Nasal cavity respiratory epithelium epithelial cell of viscerocranial mucosa (primary cell): ENCODE data around the gene TMEM109. TPM values are rescaled to one million over a fixed set of nuclear protein-coding genes. Genes with fewer than 3 reads are reported as not detected.

Experiments used
- total RNA-seq: library from RNA; depleted of rRNA; stranded (reverse); fragments of >200 nt; gene quantifications from 2 replicates; pipeline ENCODE4 v1.2.3, GENCODE V29; 2014

The TMEM109 gene
- total RNA-seq: 6.5 and 29.0 TPM in 2 replicates

DNA sequence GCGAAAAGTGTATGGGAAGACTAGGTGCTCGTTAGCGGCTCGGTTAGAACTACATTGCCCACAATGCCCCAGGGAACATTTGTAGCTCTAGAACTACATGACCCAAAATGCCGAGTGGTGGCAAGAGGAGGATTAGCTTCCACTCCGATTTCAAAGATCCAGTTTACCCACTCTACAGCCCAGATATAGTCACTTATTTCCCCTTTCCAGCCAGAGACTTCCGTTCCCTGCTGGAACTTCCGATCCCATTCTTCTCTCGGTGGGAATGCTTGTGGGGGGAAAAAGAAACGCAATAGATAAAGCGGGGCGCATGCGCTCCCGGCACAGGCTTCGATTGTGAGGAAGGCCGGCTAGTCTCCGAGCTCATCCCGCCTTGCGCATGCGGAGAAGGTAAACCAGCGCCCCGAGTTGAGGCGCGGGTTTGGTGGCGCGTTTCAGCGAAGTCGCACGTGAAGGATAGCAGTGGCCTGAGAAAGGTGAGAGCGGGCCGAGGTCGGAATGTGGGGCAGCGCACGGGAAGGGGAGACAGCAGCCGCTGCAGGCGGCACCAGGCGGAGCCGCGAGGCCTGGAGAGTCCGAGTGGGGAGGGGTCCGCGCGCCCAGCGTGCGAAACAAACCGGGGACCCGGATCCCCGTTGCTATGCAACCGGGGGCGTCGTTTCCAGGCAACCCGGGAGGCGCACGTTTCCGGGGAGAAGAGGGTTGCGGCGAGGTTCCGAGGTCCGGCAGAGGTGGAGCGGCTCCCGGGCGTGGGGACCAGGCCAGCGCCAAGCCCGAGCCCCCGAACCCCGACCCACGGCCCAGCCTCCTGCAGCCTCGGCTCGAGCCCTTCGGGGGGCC, at the start of gene TMEM109:
TMEM109 (plus strand) TSS at position 366 of the 840 bp plus-strand sequence. CDS start 5,536 bp downstream, outside the sequence.

GRCh38 chr11:60866911-60867870, 46.8 kb upstream of the TMEM109 start, which contains the start of gene ZP1:
Gene ZP1 (plus strand): TSS chr11:60867542. CDS start chr11:60867562, 20 bp downstream.

DNA sequence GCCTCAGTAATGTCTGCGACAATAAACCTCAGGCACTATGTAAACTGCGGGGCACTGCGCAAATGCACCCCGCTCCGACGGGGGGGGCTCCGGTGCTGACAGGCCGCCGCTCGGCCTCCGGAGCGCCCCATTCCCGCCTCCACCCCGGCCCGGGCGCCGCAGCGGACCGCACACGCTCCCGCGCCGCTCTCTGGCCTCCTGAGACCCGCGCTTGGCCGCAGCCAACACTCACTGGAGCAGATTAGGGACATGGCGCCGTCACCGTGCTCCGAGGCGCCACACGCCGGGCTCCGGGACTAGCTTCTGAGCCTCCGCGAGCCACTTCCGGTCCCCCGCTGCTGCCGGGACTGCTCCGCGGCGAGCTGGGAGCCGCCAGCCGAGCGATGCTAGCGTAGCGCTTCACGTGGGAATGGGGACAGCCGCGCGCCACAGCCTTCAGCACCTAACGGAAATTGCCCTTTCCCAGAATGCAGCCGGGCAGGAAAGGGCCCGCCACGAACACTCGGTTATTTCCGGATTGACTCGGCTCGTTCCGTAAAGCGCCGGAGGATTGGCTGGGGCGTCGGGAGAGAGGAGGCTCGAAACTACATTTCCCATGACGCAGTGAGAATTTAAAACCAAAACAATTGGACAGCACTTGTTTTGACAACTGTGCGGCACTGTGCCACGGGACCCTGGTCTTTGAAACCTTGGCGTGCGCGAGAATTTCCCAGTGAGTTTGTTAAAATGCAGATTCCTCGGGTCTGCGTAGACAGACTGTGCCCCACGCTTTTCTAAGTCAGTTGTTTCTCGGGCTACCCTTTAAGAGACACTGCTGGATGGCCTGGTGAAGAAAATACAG, 7.6 kb upstream of the TMEM109 start, which contains the start of gene PRPF19:
PRPF19 (minus strand) TSS at position 454 of the 841 bp plus-strand sequence; CDS start at position 251, 203 bp downstream.

GRCh38 chr11:60924110-60924905, 10.3 kb downstream of the TMEM109 start, which contains the start of gene TMEM132A:
Gene TMEM132A (plus strand): TSS chr11:60924460. CDS start chr11:60924634, 174 bp downstream.

DNA sequence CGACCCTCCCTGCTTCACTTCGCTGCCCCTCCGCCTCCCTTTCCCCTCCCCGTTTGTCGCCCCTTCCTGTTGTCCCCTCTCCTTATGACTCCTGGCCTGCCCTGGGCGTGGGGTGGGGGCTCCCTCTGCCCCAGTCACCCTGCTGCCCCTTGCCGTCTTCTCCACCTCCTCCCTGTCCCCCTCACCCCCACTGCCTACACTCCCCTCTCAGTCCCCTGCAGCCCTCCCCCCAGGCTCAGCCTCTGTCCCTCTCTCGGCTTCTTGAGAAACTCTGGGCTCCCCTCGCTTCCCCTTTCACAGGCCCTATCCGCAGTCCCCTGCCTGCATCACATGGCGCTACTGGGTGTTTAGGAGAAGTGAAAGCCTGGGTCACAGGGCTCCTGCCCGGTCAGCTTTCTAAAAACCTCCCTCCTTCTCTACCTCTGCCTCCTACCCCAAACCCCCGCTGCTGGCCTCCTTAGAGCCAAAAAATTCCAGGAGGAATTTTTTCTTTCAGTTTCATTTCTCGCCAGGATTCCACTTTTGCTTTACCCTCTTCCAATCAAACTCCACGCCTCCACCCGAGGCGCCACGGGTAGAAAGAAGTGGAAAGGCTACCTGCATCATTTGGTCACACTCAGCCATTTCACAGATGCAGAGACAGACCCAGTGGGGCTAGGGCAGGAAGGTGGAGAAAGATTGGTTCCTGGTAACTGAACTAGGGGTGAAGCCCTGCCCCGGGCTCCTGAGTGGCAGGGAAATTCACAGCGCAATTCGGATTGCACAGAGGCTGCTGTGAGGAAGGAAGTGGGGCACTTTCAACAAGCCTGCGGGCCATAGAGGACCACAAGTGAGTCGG, 38.2 kb downstream of the TMEM109 start, which contains the start of gene SLC15A3:
SLC15A3 (minus strand) TSS at position 273 of the 838 bp plus-strand sequence. CDS start 625 bp downstream, outside the sequence.

GRCh38 chr11:60971520-60971919, 57.6 kb downstream of the TMEM109 start, which contains the start of gene CD6:
Gene CD6 (plus strand): TSS chr11:60971680. CDS start chr11:60971866, 186 bp downstream.

Other genes with a start within 250 kb of the TMEM109 start
- gene MS4A8, start 214.5 kb upstream of the TMEM109 start, total RNA-seq: not detected in 2 replicates
- not detected in 2 replicates for gene MS4A18, start 189.4 kb upstream of the TMEM109 start, total RNA-seq
- not detected in 2 replicates for gene MS4A15, start 157.3 kb upstream of the TMEM109 start, total RNA-seq
- not detected in 2 replicates for gene MS4A10, start 128.8 kb upstream of the TMEM109 start, total RNA-seq
- gene CCDC86, start 72.0 kb upstream of the TMEM109 start, total RNA-seq: 17.8 and 24.9 TPM in 2 replicates
- under 0.01 and 0.07 TPM in 2 replicates for gene PTGDR2, start 58.2 kb upstream of the TMEM109 start, total RNA-seq
- gene ZP1, start 46.6 kb upstream of the TMEM109 start, total RNA-seq: not detected in 2 replicates
- 38.3 and 76.7 TPM in 2 replicates for gene PRPF19, start 7.6 kb upstream of the TMEM109 start, total RNA-seq
- gene TMEM132A, start 10.3 kb downstream of the TMEM109 start, total RNA-seq: 22.6 and 144 TPM in 2 replicates
- under 0.01 and 0.85 TPM in 2 replicates for gene SLC15A3, start 38.0 kb downstream of the TMEM109 start, total RNA-seq
- 0.07 TPM in 1 of 2 replicates, not detected in the other for gene CD6, start 57.5 kb downstream of the TMEM109 start, total RNA-seq
- not detected in 2 replicates for gene CD5, start 188.3 kb downstream of the TMEM109 start, total RNA-seq
- gene VPS37C, start 247.3 kb downstream of the TMEM109 start, total RNA-seq: 12.0 and 13.2 TPM in 2 replicates